GM12872 (cell line): ENCODE results near the gene OLA1.

Experiments
- CTCF ChIP-seq: IDR thresholded peaks from 3 replicates; pipeline ENCODE4 v1.5.1; 2011; ENCODE audit warnings: low read depth, mild to moderate bottlenecking, low read length, moderate library complexity; ENCODE audit not compliant: insufficient read depth

OLA1 gene

GRCh38 chr2:174054926-174055325, 193.4 kb downstream of the OLA1 start:
- no peak for TF ChIP-seq CTCF

GRCh38 chr2:174053355-174054151, 194.8 kb downstream of the OLA1 start:
- no peak for TF ChIP-seq CTCF

GRCh38 chr2:174052584-174052976, 195.8 kb downstream of the OLA1 start:
- TF ChIP-seq CTCF, result no peak

GRCh38 chr2:174051741-174052583, 196.4 kb downstream of the OLA1 start:
- no peak for TF ChIP-seq CTCF

GRCh38 chr2:174051068-174051467, 197.3 kb downstream of the OLA1 start:
- no peak for TF ChIP-seq CTCF

GRCh38 chr2:174049895-174050294, 198.4 kb downstream of the OLA1 start:
- TF ChIP-seq CTCF, result no peak

GRCh38 chr2:174048243-174048642, 200.1 kb downstream of the OLA1 start:
- TF ChIP-seq CTCF, result no peak
